ENCODE results near the gene ZNF20.

GRCh38 chr19:12093777-12094176 is 46.4 kb downstream of the ZNF20 start:
- TF ChIP-seq POLR2A (IDR thresholded peaks at IDR 0.05) (no peak), CTCF (IDR thresholded peaks at IDR 0.05) (no peak)
